Measurements from ENCODE around the gene RELN. TPM values are rescaled to one million over a fixed set of nuclear protein-coding genes. Genes with fewer than 3 reads are reported as not detected.

The RELN gene
- total and polyA plus RNA-seq, 4 donors = 0.26 to 3.6 (median 1.4) TPM; not detected in 1

DNA sequence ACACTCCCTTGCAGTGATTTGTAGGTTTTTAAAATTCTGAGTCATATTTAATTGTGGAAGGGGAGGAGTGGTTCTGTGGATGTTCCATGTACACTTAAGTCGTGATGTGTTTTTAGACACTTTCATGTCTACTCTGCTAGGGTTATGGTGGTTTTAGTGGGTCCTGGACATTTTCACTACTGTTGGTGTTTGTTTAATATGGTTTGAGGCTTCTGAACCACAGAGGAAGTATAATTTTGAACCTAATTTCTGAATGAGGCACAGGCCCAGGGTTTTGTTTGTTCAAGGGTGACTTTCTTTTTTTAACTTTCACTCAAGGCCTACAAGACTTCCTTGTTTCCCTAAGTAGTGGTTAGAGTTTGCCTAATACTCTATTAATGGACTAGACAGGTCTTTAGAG is 556.7 kb downstream of the RELN start:
- Histone ChIP-seq H3K36me3 (ENCODE audit: control insufficient read depth in 1 of 2, insufficient read depth in 2 of 2, low read length in 1 of 2) (no peaks in the 10 kb centered on the region), H3K27ac (ENCODE audit: low read depth in 1 of 2, low read length in 2 of 2) (no peak overlapping the region), H3K27me3 (ENCODE audit: control insufficient read depth in 1 of 2, insufficient read depth in 2 of 2, low read length in 1 of 2) (no peaks in the 10 kb centered on the region), H3K4me3 (ENCODE audit: low read length in 2 of 2) (no peak overlapping the region), H3K9me3 (ENCODE audit: control insufficient read depth, low read length) (no peaks in the 10 kb centered on the region), H3K4me1 (ENCODE audit: control insufficient read depth in 1 of 2, insufficient read depth in 2 of 2, low read length in 2 of 2) (no peaks in the 10 kb centered on the region)
- WGBS, 2 donors = 50 to 64% methylated on average over 1 of the region's 1 CpG
- DNase-seq (no peak), ATAC-seq (ENCODE audit: low FRiP score) (no peak)
- intact Hi-C loops (cut with DNase I) = no loop called here

GRCh38 chr7:103425177-103425576 is 564.3 kb downstream of the RELN start:
- 47 to 53% methylated on average over 1 of the region's 1 CpG for WGBS, 2 donors

GRCh38 chr7:103423467-103424179 is 565.8 kb downstream of the RELN start:
- H3K4me1 ChIP-seq (ENCODE audit: control insufficient read depth in 1 of 2, insufficient read depth in 2 of 2, low read length in 2 of 2) = no peaks in the 10 kb centered on the region
- H3K36me3 ChIP-seq (ENCODE audit: control insufficient read depth in 1 of 2, insufficient read depth in 2 of 2, low read length in 1 of 2) = no peaks in the 10 kb centered on the region
- H3K9me3 ChIP-seq (ENCODE audit: control insufficient read depth, low read length) = no peaks in the 10 kb centered on the region
- H3K27me3 ChIP-seq (ENCODE audit: control insufficient read depth in 1 of 2, insufficient read depth in 2 of 2, low read length in 1 of 2) = no peaks in the 10 kb centered on the region
- 67 to 79% methylated on average over 3 of the region's 3 CpGs for WGBS, 2 donors
- intact Hi-C loops (cut with DNase I) = no loop called here
- ATAC-seq (ENCODE audit: low FRiP score) (no peak), DNase-seq (no peak)
- no peak overlapping the region for H3K27ac ChIP-seq (ENCODE audit: low read depth in 1 of 2, low read length in 2 of 2)
- H3K4me3 ChIP-seq (ENCODE audit: low read length in 2 of 2) = no peak overlapping the region

More at GRCh38 chr7:103425177-103425576, 564.3 kb downstream of the RELN start:
- Histone ChIP-seq H3K4me3 (ENCODE audit: low read length in 2 of 2) (no peak overlapping the region), H3K4me1 (ENCODE audit: control insufficient read depth in 1 of 2, insufficient read depth in 2 of 2, low read length in 2 of 2) (no peaks in the 10 kb centered on the region), H3K9me3 (ENCODE audit: control insufficient read depth, low read length) (no peaks in the 10 kb centered on the region), H3K27ac (ENCODE audit: low read depth in 1 of 2, low read length in 2 of 2) (no peak overlapping the region), H3K36me3 (ENCODE audit: control insufficient read depth in 1 of 2, insufficient read depth in 2 of 2, low read length in 1 of 2) (no peaks in the 10 kb centered on the region), H3K27me3 (ENCODE audit: control insufficient read depth in 1 of 2, insufficient read depth in 2 of 2, low read length in 1 of 2) (no peaks in the 10 kb centered on the region)
- DNase-seq = no peak
- ATAC-seq (ENCODE audit: low FRiP score) = no peak
- intact Hi-C loops (cut with DNase I) = no loop called here

Other genes starting within 250 kb of the RELN start
- gene ORC5, start 218.4 kb upstream of the RELN start, total RNA-seq = 10 to 100 TPM; 13.0 to 21.8 TPM
- 1 to 10 TPM; 7.9 to 8.3 TPM for gene ORC5, start 218.4 kb upstream of the RELN start, polyA plus RNA-seq

All from aorta (tissue), 5 donors.